Sigmoid colon (tissue), 4 donors: Measurements from ENCODE around the gene EEFSEC.

Experiments
- EP300 ChIP-seq, 4 donors: sonication (generic); formaldehyde crosslinking; IDR thresholded peaks; one replicate each; pipeline ENCODE4 v1.6.1; 2017; ENCODE audit warnings: antibody characterized with exemption in 4 of 4
- POLR2A ChIP-seq, 2 donors: fragments of 450-650 bp; IDR thresholded peaks; one replicate each; pipeline ENCODE4 v1.6.1; 2016; ENCODE audit warnings: antibody characterized with exemption in 2 of 2, mild to moderate bottlenecking in 2 of 2, moderate library complexity in 2 of 2
- TF ChIP-seq, protein P1 (sequence below), 4 experiments: fragments of 450-650 bp in 3 of 4; fragments of 200-600 bp in 1 of 4; IDR thresholded peaks; one replicate each; pipeline ENCODE4 v1.5.1; 2016 to 2019; ENCODE audit warnings: antibody characterized with exemption in 4 of 4, mild to moderate bottlenecking in 3 of 4, moderate library complexity in 2 of 4

DNA sequence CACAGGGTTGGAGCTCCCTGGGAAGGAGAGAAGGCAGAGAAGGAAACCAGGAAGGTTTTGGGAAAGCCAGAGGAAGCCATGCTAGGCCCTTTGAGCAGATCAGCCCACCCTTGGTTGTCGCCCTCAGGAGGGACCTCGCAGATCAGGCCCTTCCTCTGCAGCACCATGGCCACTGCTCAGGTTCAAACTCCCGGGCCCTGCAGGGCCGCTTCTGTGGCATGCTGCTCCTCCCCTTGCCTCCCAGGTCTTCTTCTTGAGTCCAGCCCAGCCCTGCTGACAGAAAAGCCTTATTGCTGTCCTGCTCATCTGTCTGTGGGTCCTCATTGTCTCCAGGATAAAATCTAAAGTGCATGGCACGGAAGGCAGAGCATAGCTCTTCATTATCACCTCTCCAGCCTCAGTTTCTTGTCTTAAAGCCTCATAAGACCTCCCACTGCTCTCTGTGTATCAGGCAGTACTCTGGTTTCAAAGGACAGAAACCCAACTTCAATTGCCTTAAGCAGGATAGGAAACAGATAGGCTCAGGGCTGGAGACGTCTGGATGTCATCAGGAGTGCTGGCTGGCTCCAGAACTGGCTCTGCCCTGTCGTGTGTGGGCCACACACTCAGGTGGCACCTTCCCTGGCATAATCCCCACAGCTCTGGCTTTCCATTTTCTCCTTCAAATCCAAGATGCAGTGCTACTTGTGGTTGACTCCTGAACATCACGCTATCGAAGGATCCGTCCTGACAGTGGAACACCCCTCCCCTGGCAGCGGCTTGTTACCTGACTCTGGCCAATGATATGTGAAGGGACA is 118.5 kb downstream of the EEFSEC start:
- TF ChIP-seq, protein P1, sequence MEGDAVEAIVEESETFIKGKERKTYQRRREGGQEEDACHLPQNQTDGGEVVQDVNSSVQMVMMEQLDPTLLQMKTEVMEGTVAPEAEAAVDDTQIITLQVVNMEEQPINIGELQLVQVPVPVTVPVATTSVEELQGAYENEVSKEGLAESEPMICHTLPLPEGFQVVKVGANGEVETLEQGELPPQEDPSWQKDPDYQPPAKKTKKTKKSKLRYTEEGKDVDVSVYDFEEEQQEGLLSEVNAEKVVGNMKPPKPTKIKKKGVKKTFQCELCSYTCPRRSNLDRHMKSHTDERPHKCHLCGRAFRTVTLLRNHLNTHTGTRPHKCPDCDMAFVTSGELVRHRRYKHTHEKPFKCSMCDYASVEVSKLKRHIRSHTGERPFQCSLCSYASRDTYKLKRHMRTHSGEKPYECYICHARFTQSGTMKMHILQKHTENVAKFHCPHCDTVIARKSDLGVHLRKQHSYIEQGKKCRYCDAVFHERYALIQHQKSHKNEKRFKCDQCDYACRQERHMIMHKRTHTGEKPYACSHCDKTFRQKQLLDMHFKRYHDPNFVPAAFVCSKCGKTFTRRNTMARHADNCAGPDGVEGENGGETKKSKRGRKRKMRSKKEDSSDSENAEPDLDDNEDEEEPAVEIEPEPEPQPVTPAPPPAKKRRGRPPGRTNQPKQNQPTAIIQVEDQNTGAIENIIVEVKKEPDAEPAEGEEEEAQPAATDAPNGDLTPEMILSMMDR (IDR thresholded peaks at IDR 0.05) = no peak
- no peak for TF ChIP-seq EP300 (IDR thresholded peaks at IDR 0.05)
- TF ChIP-seq POLR2A (IDR thresholded peaks at IDR 0.05) = no peak
